Muscle of leg (tissue), 11 donors: Measurements from ENCODE around the gene KLHDC3. TPM values are rescaled to one million over a fixed set of nuclear protein-coding genes. Genes with fewer than 3 reads are reported as not detected.

Source experiments
- DNase-seq: peaks from one replicate; pipeline ENCODE4 v3.0.0; 2013
- H3K27ac ChIP-seq: one replicate; pipeline ENCODE4 v1.5.1; 2013; ENCODE audit warnings: mild to moderate bottlenecking, low read length, control low read depth
- H3K27me3 ChIP-seq: one replicate; pipeline ENCODE4 v1.6.1; 2013; ENCODE audit warnings: low read length; ENCODE audit not compliant: control insufficient read depth, insufficient read depth
- H3K36me3 ChIP-seq: one replicate; pipeline ENCODE4 v1.6.1; 2013; ENCODE audit warnings: low read length; ENCODE audit not compliant: control insufficient read depth, insufficient read depth
- H3K4me1 ChIP-seq: one replicate; pipeline ENCODE4 v1.6.1; 2013; ENCODE audit warnings: low read length; ENCODE audit not compliant: control insufficient read depth, insufficient read depth
- H3K4me3 ChIP-seq: one replicate; pipeline ENCODE4 v1.5.1; 2013; ENCODE audit warnings: low read length, control low read depth
- H3K9me3 ChIP-seq: replicated peaks from 2 replicates; pipeline ENCODE4 v1.6.1; 2013; ENCODE audit warnings: low read depth, low read length; ENCODE audit not compliant: control insufficient read depth
- WGBS: methylation state at CpG from one replicate; pipeline ENCODE4 v1.1.5; 2013; ENCODE audit warnings: missing lambda C conversion rate; ENCODE audit not compliant: insufficient coverage; 5-methylcytosine and 5-hydroxymethylcytosine counted together
- polyA plus RNA-seq, 8 donors: library from polyadenylated mRNA; unstranded; fragments of 120-200 nt; gene quantifications; one replicate each; pipeline versions ENCODE4 v1.2.1 to v1.2.3, GENCODE V29; 2013; ENCODE audit warnings: inconsistent platforms in 1 of 8, low replicate concordance in 1 of 8; ENCODE audit not compliant: insufficient read length in 8 of 8, insufficient read depth in 1 of 8
- total RNA-seq: library from RNA; stranded (reverse); fragments of 120-200 nt; gene quantifications from one replicate; pipeline ENCODE4 v1.2.4, GENCODE V29; 2013

KLHDC3 gene
- total and polyA plus RNA-seq, 9 donors, result 166 to 222 (median 210) TPM

DNA sequence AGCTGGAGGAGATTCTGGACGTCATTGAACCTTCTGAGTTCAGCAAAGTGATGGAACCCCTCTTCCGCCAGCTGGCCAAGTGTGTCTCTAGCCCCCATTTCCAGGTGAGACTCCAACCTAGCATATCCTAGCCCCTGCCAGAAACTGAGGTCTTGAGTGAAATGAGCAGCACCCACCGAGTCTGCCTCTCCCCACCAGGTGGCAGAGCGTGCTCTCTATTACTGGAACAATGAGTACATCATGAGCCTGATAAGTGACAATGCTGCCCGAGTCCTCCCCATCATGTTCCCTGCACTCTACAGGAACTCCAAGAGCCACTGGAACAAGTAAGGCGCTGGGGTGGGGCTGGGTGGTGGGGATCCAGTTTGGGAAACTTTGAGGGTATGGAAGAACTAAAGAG is 4.9 kb upstream of the KLHDC3 start:
- Histone ChIP-seq H3K27me3 (no peaks in the 10 kb centered on the region), H3K27ac (no peak overlapping the region), H3K4me3 (no peak overlapping the region), H3K9me3 (no peaks in the 10 kb centered on the region), H3K4me1 (peaks cover 12% of the 10 kb centered on the region), H3K36me3 (peaks cover 72% of the 10 kb centered on the region)
- peak; percentile 48 for DNase-seq
- WGBS, result 100% methylated on average over 2 of the region's 6 CpGs

GRCh38 chr6:43011207-43011606 is 2.8 kb upstream of the KLHDC3 start:
- WGBS, result 74% methylated on average over 3 of the region's 6 CpGs
- peaks cover 66% of the 10 kb centered on the region for H3K36me3 ChIP-seq

DNA sequence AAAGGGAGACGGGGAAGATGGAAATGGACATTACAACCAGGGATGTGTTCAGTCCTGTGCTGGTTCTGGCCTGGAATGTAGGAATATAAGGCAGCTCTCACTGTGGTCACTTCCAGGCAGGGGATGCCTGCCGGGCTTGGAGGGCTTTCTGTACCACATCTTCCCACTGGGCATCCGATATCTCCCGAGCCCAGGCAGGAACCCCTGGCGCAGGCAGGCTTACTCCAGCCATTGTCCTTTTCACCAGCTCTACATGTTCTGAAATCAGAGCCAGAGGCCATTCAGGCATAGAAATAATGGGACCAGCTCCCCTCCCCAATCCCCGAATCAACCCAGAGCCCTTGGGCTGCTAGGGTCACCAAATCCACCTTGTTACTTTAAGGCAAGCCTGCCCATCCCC is 1.7 kb upstream of the KLHDC3 start:
- WGBS, result 81% methylated on average over 6 of the region's 6 CpGs
- Histone ChIP-seq H3K36me3 (peaks cover 61% of the 10 kb centered on the region), H3K4me3 (no peak overlapping the region), H3K27me3 (no peaks in the 10 kb centered on the region), H3K27ac (no peak overlapping the region), H3K4me1 (peaks cover 38% of the 10 kb centered on the region), H3K9me3 (no peaks in the 10 kb centered on the region)
- DNase-seq, result no peak

More at GRCh38 chr6:43011207-43011606, 2.8 kb upstream of the KLHDC3 start:
- no peaks in the 10 kb centered on the region for H3K9me3 ChIP-seq
- H3K4me1 ChIP-seq, result peaks cover 27% of the 10 kb centered on the region
- no peaks in the 10 kb centered on the region for H3K27me3 ChIP-seq
- no peak for DNase-seq
- H3K27ac ChIP-seq, result no peak overlapping the region
- no peak overlapping the region for H3K4me3 ChIP-seq

GRCh38 chr6:43013097-43013842 is 779 bp upstream of the KLHDC3 start:
- peak overlapping the region; percentile 86 for H3K4me3 ChIP-seq
- no peaks in the 10 kb centered on the region for H3K9me3 ChIP-seq
- no peak for DNase-seq
- no peaks in the 10 kb centered on the region for H3K27me3 ChIP-seq
- H3K36me3 ChIP-seq, result peaks cover 61% of the 10 kb centered on the region
- H3K4me1 ChIP-seq, result peaks cover 47% of the 10 kb centered on the region
- peak overlapping the region; percentile 71 for H3K27ac ChIP-seq
- under 1% methylated on average over 22 of the region's 25 CpGs for WGBS

DNA sequence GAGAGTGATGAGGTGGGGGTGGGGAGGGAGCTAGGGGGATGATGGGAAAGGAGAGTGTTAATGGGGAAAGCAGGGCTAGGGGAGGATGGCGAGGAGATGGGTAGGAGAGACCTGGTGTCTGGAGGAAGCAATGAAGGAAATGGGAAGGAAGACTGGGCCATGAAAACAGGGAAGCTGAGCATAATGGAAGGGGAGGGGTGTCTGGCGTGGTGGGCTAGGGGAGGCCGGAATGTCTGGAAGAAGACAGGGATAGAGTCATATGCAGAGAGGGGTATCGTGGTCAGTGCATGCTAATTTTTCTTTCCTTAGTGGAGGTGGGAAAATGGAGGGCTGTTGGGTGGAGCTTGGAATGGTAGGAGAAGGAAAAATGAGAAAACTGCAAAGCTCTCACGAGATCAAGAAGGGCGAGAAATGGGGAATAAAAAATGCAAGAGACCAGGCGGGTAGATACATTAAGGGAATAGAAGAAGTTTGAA is 423 bp downstream of the KLHDC3 start:
- DNase-seq, result peak; percentile 70
- WGBS, result under 1% methylated on average over 7 of the region's 7 CpGs
- peaks cover 53% of the 10 kb centered on the region for H3K4me1 ChIP-seq
- H3K4me3 ChIP-seq, result peak overlapping the region; percentile 77
- H3K36me3 ChIP-seq, result peaks cover 61% of the 10 kb centered on the region
- H3K27ac ChIP-seq, result peak overlapping the region; percentile 88
- H3K27me3 ChIP-seq, result no peaks in the 10 kb centered on the region
- H3K9me3 ChIP-seq, result no peaks in the 10 kb centered on the region

DNA sequence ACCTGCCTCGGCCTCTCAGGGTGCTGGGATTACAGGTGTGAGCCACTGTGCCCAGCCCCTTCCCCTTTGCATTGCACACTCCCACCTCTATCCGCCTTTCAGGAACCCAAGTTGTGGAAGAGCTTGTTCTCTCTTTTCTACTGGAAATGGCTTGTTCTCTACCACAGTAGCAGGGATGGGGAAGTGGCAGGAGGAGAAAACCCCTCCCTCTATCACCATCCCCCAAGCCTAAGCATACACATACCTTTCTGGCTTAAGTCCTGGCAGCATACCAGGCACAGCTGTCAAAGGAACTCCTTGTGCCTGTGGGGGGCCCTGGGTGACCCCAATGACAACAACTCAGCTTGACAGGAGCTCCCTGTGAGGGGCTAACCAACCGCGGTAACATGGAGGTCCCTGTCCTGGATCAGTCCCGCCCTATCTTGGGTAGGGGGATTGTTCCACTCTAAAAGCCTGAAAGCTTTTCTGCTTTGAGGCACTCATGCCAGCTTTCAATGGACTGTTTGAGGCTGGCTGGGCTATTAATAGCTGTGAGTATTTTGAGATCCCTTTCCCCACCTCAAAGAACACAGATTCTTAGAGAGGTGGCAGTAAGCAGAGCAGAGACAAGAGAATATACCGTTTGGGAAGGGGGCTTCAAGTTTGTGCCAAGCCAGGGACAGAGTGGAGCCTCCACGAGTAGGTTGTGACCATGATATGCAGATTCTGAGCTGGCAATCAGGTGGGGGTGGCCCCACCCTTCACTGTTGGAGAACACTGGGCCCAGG is 2.3 kb downstream of the KLHDC3 start:
- 53% methylated on average over 2 of the region's 7 CpGs for WGBS
- DNase-seq, result peak; percentile 69
- Histone ChIP-seq H3K27ac (peak overlapping the region; percentile 88), H3K27me3 (no peaks in the 10 kb centered on the region), H3K9me3 (no peaks in the 10 kb centered on the region), H3K4me3 (peak overlapping the region; percentile 24), H3K36me3 (peaks cover 58% of the 10 kb centered on the region), H3K4me1 (peaks cover 66% of the 10 kb centered on the region)

- peaks cover 66% of the 10 kb centered on the region for H3K4me1 ChIP-seq
- no peak for DNase-seq
- H3K9me3 ChIP-seq, result no peaks in the 10 kb centered on the region
- 85% methylated on average over 12 of the region's 12 CpGs for WGBS
- peak overlapping the region; percentile 24 for H3K4me3 ChIP-seq
- H3K36me3 ChIP-seq, result peaks cover 52% of the 10 kb centered on the region
- H3K27ac ChIP-seq, result peak overlapping the region; percentile 88
- H3K27me3 ChIP-seq, result no peaks in the 10 kb centered on the region
Measured at GRCh38 chr6:43016943-43017334, 2.9 kb downstream of the KLHDC3 start.

- H3K4me1 ChIP-seq, result peaks cover 61% of the 10 kb centered on the region
- H3K36me3 ChIP-seq, result peaks cover 47% of the 10 kb centered on the region
- H3K9me3 ChIP-seq, result no peaks in the 10 kb centered on the region
- no peak overlapping the region for H3K4me3 ChIP-seq
- H3K27me3 ChIP-seq, result no peaks in the 10 kb centered on the region
- no peak overlapping the region for H3K27ac ChIP-seq
- DNase-seq, result no peak
- 75% methylated on average over 1 of the region's 2 CpGs for WGBS
Measured at GRCh38 chr6:43019152-43019551, 5.1 kb downstream of the KLHDC3 start.

DNA sequence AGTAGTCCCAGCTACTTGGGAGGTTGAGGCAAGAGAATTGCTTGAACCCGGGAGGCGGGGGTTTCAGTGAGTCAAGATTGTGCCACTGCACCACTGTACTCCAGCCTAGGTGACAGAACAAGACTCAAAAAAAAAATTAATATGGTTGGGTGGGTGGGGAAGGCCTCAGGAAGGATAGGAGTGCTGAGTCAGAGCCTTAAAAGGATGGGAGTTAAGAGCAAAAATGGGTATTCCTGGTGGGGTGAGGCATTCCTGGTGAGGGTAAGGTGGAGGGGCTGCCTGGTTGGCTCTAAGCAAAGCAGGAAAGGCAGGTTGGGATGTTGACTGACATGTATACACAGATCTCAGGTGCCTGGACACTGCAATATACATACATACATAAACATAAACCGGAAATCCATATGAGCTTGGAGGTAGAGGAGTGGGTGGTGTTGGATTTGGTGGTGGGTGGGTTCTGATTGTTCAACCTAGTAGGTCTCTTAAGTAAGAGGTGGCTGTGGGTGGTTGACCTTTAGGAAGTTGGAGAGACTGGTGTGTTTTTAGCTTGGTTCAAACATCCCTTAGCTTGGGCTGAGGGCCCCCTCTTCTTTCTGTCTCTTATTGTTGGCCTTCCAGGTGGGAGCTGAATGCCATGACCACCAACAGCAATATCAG is 6.1 kb downstream of the KLHDC3 start:
- Histone ChIP-seq H3K4me1 (peaks cover 56% of the 10 kb centered on the region), H3K27ac (peak overlapping the region; percentile 97), H3K36me3 (peaks cover 57% of the 10 kb centered on the region), H3K9me3 (no peaks in the 10 kb centered on the region), H3K4me3 (no peak overlapping the region), H3K27me3 (no peaks in the 10 kb centered on the region)
- DNase-seq, result no peak
- 100% methylated on average over 2 of the region's 3 CpGs for WGBS

DNA sequence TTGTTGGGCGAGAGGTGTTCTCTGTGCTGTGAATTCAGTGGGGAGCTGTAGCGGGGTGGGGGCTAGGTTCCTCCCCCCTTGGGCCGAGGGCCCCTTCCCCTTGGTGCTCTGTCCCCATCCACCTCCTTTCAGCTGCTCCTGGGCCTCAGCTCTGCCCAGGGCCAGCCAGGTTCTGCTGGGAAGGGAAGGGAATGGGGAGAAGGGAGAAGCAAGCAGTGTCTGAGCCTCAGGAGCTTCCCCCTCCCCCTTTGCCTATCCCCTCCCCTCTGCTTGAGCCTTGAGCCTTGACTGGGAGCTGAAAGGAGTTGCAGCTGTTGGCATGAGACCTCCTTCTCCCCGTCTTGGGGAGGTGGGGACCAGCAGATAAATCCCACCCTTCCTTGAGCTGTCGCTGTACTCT is 6.8 kb downstream of the KLHDC3 start:
- peak; percentile 44 for DNase-seq
- Histone ChIP-seq H3K27me3 (no peaks in the 10 kb centered on the region), H3K27ac (peak overlapping the region; percentile 97), H3K9me3 (no peaks in the 10 kb centered on the region), H3K4me3 (peak overlapping the region; percentile 99), H3K4me1 (peaks cover 50% of the 10 kb centered on the region), H3K36me3 (peaks cover 62% of the 10 kb centered on the region)
- no CpG with 5 or more reads among the region's 5 CpGs for WGBS
